HG03097 (cell line): Measurements from ENCODE around the gene EGFL8.
A peak's percentile ranks its signal among the peaks of the same experiment; 100 is the strongest.

ENCODE experiments used
- ATAC-seq: cut with Tn5 transposase; IDR thresholded peaks from one replicate; pipeline ENCODE4 v1.9.1; 2021; ENCODE audit not compliant: unreplicated experiment, low FRiP score

Gene EGFL8

GRCh38 chr6:32167154-32167760 lies 2.9 kb downstream of the EGFL8 start:
- no peak for ATAC-seq

- ATAC-seq = no peak
Measured at GRCh38 chr6:32167761-32168262, 3.4 kb downstream of the EGFL8 start.

- no peak for ATAC-seq
Measured at GRCh38 chr6:32168350-32168749, 4.0 kb downstream of the EGFL8 start.

DNA sequence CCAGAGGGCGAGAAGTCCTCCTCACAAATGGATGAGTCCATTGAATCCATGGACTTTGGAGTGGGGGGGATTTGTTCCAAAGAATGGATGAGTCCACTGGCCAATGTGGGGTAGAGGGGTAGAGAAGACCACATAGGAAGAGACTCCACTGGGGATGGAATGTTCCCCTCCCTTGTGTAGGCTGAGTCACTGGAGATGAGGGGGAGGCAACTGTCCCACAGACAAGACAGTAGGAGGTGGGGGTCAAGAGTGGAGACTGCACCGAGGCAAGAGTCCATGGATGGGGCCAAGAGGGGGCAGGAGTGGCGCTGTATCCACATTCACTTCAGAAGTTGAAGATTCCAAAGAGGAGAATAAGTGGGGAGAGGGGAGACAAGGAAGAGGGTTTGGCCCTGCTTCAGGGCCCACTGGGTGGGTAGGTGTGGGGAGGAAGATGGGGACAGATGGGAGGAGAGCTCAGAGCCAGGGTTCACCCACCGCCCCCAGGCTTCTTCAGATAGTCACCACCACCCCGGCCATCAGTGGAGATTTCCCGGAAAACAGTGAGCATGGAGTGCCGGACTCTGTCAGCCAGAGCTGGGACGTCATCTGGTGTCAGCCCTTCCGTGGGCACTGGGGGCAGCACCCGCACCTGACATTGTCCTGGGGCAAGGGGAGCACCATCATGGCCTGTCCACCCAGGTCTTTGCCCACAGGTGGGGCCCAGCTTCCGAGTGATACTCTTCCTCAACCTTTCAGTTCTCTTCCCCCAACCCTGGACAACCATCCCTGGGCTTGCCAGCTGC lies 4.6 kb downstream of the EGFL8 start:
- no peak for ATAC-seq

DNA sequence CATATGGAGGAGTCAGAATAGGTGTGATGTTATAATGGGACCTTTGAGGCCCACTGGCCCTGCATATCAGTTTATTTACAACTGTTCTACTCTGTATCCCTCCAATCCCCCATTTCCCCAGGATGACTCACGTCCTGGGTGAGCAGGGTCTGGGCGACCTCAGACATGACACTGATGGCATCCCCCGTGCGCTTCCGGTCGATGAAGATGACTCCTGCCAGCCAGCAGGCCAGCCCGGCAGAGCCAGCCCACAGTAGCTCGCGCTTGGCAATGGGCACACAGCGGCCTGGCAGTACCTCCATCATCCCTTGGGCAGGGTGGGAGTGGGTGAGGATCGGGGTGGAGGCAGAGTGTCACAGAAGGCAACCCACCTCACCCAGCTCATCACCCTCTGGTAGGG lies 5.9 kb downstream of the EGFL8 start:
- no peak for ATAC-seq

DNA sequence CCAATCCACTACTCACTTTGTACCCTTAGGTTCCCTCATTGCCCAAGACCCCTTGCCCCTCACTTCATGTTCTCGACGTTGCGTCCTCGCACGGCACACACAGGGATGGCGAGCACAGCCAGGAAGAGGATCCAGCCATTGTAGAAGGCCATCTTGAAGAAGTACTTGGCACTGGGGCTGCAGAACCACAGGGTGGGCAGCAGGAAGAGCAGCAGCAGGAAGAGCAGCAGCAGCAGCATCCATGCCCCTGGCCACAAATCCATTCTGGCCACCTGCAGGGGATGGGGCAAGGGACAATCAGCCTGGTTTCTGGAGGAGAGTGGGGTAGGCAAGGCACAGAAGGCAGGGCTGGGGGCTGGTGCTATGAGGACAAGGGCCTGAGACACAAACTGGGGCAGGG lies 6.8 kb downstream of the EGFL8 start:
- no peak for ATAC-seq

DNA sequence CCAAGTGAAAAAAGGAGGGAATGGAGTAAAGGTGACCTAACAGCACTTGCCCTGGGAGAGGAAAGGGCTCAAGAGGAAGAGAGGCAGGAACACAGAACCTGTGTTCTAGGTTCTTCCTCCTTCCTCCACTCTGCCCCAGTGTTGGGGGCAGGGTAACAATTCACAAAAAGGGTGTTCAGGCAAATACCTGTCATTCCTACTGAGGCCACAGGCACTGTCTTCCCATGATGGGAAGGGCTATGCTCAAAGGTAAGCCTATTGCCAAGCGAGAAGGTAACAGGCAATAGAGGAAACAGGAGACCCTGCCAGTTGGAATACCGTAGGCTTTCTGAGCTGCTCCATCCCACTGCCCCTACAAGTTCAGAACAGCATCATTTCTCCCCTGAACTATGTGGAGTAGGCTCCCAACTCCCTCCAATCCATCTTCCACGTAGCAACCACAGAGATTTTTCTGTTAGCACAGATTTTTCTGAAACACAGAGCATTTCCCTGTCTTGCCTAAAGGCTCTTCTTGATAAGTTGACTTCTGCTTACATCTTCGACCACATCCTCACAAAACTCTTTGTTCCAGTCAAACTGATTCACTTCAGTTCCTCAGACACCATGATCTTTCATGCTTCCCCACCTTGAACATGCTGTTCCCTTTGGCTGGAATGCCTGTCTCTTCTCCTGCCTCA lies 8.8 kb downstream of the EGFL8 start:
- ATAC-seq = no peak

DNA sequence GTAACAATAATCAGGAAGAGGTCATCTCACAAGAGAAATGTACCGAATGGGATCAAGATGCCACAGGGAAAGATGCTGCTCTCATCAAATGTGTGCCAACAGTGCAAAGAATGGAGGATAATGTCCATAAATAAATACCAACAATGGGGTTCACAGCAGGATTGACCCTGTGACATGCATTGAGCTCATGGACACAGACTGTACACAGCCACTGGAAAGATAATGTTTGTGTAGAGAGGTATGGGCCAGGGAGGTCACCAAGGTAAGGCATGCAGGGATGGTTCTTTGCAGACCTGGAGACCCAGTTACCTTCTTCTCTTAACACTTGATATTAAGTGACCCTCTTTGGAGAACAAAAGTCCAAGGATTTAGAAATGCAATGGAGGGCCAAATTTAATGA lies 10.0 kb downstream of the EGFL8 start:
- ATAC-seq = no peak

DNA sequence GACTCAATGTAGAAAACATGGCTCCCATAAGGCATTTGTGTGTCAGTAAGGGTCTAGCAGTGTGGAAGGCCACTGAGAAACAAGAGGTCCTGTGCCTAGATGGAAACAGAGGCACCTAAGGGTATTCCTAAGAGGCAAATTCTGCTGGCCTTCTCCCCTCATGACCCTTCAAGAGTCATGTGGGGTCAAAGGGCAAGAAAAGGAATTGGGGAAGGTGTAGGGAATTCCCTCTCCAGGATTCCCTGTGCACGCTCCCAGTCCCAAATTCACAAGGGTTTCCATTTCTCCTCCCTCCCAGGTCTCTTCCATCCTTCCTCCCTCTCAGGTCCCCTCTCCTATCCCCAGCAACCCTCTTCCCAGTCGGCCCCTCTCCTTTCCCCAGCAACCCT lies 10.9 kb downstream of the EGFL8 start:
- no peak for ATAC-seq

- ATAC-seq = peak; percentile 27
Measured at GRCh38 chr6:32175711-32176475, 11.5 kb downstream of the EGFL8 start, which contains the start of gene AGPAT1. TSS of gene AGPAT1 (minus strand) at chr6:32176084. CDS start at chr6:32171496, 4,588 bp downstream.

DNA sequence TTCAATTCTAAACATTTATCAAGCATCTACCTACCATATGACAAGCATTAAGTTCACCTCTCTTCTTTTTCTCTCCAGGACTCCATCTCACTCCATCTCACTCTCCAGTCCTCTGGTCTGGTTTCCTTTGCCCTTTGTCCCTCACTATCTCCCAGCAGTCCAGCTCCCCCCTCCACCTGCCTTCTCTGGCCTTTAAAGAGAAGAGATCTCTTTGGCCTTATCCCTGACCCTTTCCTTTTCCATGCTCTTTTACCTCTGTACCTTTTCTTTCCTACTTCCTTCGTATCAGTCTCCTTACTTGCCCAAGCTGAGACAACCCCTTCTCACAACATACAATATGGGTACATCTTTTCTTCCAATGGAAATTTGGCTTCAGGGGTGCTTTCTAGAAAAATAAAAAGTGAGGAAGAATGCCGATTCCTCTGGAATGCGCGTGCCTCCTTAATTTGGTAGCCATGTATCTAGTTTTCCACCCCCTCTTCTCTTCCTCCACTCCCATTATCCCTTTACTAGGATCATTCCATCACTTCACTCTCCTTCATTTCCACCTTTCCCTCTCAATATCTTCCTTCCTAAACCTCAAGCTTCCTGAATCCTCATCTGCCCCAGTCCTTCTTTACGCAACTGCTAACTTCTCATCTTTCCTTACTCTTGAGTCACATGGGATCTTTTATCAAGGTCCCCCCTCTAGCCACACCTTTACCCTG lies 12.2 kb downstream of the EGFL8 start:
- no peak for ATAC-seq

DNA sequence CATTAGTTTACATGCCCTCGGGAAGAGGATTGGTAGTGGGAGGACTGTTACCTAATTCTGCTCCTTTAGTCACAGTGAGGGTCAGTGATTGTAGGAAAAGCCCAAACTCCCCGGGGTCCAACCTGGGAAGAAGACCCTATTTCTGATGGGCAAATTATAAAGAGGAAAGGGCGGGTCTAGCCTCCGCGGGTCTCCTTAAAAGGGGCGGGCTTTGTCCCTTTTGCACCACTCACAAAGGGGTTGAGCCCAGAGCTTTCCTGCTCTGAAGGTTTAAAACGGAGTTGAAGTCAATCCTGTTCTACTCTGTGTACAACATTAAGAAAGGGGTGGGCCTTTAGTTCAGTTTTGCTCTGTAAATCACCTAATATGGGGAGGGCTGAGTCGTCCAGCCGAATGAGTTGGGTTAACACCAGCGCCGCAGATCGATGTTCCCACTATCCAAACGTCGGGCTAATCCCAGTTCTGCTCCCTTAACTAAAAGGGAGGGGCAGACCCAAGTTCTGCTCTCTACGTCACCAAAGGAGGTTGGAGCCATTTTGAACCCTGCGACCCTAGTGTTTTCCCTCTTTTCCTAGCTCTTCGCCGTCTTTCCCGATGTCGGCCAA lies 12.9 kb downstream of the EGFL8 start:
- ATAC-seq = peak; percentile 6

- ATAC-seq = peak; percentile 80
Measured at GRCh38 chr6:32177788-32178546, 13.6 kb downstream of the EGFL8 start, which contains the start of gene RNF5. TSS of gene RNF5 (plus strand) at chr6:32178405. CDS start at chr6:32178512, 107 bp downstream.

GRCh38 chr6:32178547-32179440 lies 14.4 kb downstream of the EGFL8 start:
- no peak for ATAC-seq

DNA sequence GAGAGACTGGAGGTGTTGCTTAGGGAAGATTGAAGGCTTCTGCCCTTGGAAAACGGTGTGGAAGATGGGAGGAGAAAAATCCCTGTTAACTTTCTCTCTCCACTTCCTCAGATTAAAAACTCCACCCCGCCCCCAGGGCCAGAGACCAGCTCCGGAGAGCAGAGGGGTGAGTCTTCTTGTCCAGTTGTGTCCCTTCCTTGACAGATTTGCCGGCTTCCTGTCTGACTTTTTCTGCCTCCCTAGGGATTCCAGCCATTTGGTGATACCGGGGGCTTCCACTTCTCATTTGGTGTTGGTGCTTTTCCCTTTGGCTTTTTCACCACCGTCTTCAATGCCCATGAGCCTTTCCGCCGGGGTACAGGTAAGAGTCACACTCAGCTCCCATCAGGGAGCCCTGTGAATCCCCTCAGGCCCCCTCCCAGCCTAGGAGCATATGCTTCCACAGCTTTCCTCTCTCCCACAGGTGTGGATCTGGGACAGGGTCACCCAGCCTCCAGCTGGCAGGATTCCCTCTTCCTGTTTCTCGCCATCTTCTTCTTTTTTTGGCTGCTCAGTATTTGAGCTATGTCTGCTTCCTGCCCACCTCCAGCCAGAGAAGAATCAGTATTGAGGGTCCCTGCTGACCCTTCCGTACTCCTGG lies 15.5 kb downstream of the EGFL8 start:
- no peak for ATAC-seq

GRCh38 chr6:32181148-32181702 lies 16.8 kb downstream of the EGFL8 start:
- no peak for ATAC-seq

DNA sequence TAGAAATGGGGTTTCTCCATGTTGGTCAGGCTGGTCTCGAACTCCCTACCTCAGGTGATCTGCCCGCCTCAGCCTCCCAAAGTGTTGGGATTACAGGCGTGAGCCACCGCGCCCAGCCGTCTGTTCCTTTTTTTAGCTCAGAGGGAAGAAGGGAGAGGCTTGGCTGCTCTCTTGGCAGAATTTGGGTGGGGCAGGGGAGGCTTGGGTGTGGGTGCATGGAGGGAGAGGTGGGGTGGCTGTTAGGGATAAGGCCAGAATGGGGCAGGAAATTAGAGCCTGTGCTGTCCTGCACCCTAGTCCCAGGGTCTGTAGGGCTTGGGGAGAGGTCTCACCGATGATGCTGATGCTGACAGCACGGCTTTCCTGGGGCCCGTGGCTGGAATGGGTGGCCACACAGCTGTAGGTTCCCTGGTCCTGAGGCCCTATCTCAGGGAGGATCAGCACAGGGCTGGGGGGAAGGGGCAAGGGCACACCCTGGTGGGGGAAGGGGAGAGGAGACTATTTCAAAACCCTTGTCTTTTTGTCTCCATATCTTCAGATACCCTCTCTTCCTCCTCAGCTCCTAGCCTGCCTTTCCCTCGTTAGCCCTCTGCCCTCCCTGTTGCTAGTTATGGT lies 17.6 kb downstream of the EGFL8 start:
- ATAC-seq = no peak
